Suprapubic skin (tissue), 4 donors: ENCODE data around the gene GPR183. TPM values are rescaled to one million over a fixed set of nuclear protein-coding genes. Genes with fewer than 3 reads are reported as not detected.

Source experiments
- DNase-seq, 2 donors: peaks; one replicate each; pipeline ENCODE4 v3.0.0-alpha.2; 2019; ENCODE audit warnings: low spot score in 2 of 2
- H3K27ac ChIP-seq: fragments of 200-600 bp; sonication (generic); one replicate; pipeline ENCODE4 v1.5.1; 2019
- H3K27me3 ChIP-seq: fragments of 200-600 bp; sonication (generic); one replicate; pipeline ENCODE4 v1.5.1; 2019
- H3K36me3 ChIP-seq: fragments of 200-600 bp; sonication (generic); one replicate; pipeline ENCODE4 v1.5.1; 2019
- H3K4me1 ChIP-seq: fragments of 200-600 bp; sonication (generic); one replicate; pipeline ENCODE4 v1.5.1; 2019
- H3K4me3 ChIP-seq: fragments of 200-600 bp; sonication (generic); one replicate; pipeline ENCODE4 v1.5.1; 2019; ENCODE audit warnings: mild to moderate bottlenecking
- H3K9me3 ChIP-seq: fragments of 200-600 bp; sonication (generic); one replicate; pipeline ENCODE4 v1.5.1; 2019
- EP300 ChIP-seq: sonication (generic); formaldehyde crosslinking; IDR thresholded peaks from one replicate; pipeline ENCODE4 v1.6.1; 2017; ENCODE audit warnings: antibody characterized with exemption
- POLR2A ChIP-seq, 2 donors: fragments of 450-650 bp; IDR thresholded peaks; one replicate each; pipeline ENCODE4 v1.6.1; 2017; ENCODE audit warnings: antibody characterized with exemption in 2 of 2, mild to moderate bottlenecking in 2 of 2, moderate library complexity in 2 of 2
- POLR2AphosphoS5 ChIP-seq, 3 donors: sonication (generic); formaldehyde crosslinking; IDR thresholded peaks; one replicate each; pipeline ENCODE4 v1.6.1; 2017; ENCODE audit warnings: antibody characterized with exemption in 3 of 3
- WGBS: methylation state at CpG from one replicate; pipeline ENCODE4 v1.1.5; 2018; 5-methylcytosine and 5-hydroxymethylcytosine counted together
- total RNA-seq, 4 donors: library from RNA; depleted of rRNA; stranded (reverse); fragments of >200 nt; gene quantifications; one replicate each; pipeline ENCODE4 v1.1.0, GENCODE V29; 2016
- TF ChIP-seq, protein P1 (sequence below), 2 donors: fragments of 200-600 bp in 1 of 2; fragments of 450-650 bp in 1 of 2; sonication (generic) in 1 of 2; IDR thresholded peaks; one replicate each; pipeline ENCODE4 v1.5.1; 2016 to 2019; ENCODE audit warnings: antibody characterized with exemption in 2 of 2, mild to moderate bottlenecking in 1 of 2, moderate library complexity in 1 of 2

GPR183 gene
- total RNA-seq, 4 donors from 2014 or later: 2.3 to 7.0 (median 4.4) TPM

DNA sequence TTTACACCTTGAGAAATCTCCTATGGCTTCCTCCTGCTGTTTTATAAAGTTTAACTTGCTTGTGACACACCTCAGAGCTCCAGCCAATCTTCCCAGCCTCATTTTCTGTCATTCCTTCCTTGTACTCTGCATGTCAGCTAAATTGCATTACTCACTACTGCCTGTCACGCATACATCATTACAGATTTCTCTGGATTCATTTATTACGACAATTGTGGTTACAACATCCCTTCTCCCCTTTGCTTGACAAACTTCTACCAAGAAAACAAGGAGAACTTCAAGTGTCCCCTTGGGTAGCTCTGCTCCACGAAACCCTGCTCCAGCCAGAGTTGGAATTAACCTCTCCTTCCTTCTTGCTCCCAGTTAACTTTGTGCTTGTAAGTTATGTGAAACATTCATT is 27.0 kb downstream of the GPR183 start:
- H3K4me1 ChIP-seq: peaks cover 41% of the 10 kb centered on the region
- no peak for DNase-seq
- H3K9me3 ChIP-seq: no peaks in the 10 kb centered on the region
- H3K27me3 ChIP-seq: no peaks in the 10 kb centered on the region
- peak overlapping the region; percentile 68 for H3K27ac ChIP-seq
- 71% methylated on average over 3 of the region's 3 CpGs for WGBS
- H3K4me3 ChIP-seq: no peak overlapping the region
- peak; percentile 50 for TF ChIP-seq EP300
- TF ChIP-seq, protein P1, sequence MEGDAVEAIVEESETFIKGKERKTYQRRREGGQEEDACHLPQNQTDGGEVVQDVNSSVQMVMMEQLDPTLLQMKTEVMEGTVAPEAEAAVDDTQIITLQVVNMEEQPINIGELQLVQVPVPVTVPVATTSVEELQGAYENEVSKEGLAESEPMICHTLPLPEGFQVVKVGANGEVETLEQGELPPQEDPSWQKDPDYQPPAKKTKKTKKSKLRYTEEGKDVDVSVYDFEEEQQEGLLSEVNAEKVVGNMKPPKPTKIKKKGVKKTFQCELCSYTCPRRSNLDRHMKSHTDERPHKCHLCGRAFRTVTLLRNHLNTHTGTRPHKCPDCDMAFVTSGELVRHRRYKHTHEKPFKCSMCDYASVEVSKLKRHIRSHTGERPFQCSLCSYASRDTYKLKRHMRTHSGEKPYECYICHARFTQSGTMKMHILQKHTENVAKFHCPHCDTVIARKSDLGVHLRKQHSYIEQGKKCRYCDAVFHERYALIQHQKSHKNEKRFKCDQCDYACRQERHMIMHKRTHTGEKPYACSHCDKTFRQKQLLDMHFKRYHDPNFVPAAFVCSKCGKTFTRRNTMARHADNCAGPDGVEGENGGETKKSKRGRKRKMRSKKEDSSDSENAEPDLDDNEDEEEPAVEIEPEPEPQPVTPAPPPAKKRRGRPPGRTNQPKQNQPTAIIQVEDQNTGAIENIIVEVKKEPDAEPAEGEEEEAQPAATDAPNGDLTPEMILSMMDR (IDR thresholded peaks at IDR 0.05): no peak
- TF ChIP-seq POLR2AphosphoS5 (IDR thresholded peaks at IDR 0.05): peak in 2 of 3 donors; percentile 39 to 52
- peak in 1 of 2 donors; percentile 11 for TF ChIP-seq POLR2A (IDR thresholded peaks at IDR 0.05)
- peaks cover under 1% of the 10 kb centered on the region for H3K36me3 ChIP-seq

DNA sequence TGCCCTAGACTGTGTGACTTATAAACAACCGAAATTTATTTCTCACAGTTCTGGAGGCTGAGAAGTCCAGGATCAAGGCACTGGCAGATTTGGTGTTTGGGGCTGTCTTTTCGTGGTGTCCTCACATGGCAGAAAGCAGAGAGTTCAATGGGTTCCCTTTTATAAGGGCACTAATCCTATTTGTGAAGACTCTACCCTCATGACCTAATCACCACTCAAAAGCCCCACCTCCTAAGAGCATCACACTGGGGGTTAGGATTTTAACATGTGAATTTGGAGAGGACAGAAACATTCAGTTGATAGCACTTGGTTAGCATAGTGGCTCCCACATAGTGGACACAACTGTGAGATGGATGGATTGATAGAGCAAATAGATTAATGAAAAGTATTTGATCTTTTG is 27.6 kb downstream of the GPR183 start:
- Histone ChIP-seq H3K9me3 (no peaks in the 10 kb centered on the region), H3K4me3 (no peak overlapping the region), H3K27ac (no peak overlapping the region), H3K4me1 (peaks cover 38% of the 10 kb centered on the region), H3K27me3 (no peaks in the 10 kb centered on the region), H3K36me3 (peaks cover 5% of the 10 kb centered on the region)
- WGBS: 100% methylated on average over 2 of the region's 2 CpGs
- TF ChIP-seq EP300: no peak
- TF ChIP-seq, protein P1 (IDR thresholded peaks at IDR 0.05): no peak
- no peak for TF ChIP-seq POLR2A (IDR thresholded peaks at IDR 0.05)
- no peak for DNase-seq

DNA sequence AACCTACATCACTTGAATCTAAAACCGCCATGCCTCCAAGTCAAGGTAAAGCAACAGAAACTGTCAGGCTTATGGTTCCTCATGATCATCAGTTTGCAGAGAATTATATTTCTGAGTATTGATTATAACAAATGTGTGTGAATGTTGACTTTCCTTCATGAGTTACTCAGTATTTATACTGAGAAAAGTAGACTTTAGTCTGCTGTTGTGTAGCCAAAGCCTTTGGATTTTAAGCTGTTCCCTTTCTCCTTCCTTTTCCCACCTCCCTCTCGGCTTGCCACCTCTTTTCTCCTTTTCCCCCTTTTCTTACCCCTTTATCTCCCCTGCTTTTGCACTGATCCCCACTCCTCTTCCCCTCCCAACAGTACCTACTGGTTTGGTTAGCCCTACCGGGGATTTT is 28.4 kb downstream of the GPR183 start:
- no peak for DNase-seq
- H3K36me3 ChIP-seq: peaks cover 5% of the 10 kb centered on the region
- H3K4me3 ChIP-seq: no peak overlapping the region
- TF ChIP-seq EP300: no peak
- no peak for TF ChIP-seq POLR2A (IDR thresholded peaks at IDR 0.05)
- TF ChIP-seq, protein P1 (IDR thresholded peaks at IDR 0.05): no peak
- no peak for TF ChIP-seq POLR2AphosphoS5 (IDR thresholded peaks at IDR 0.05)
- no peak overlapping the region for H3K27ac ChIP-seq
- H3K4me1 ChIP-seq: peaks cover 32% of the 10 kb centered on the region
- H3K27me3 ChIP-seq: no peaks in the 10 kb centered on the region
- WGBS: 92% methylated on average over 3 of the region's 3 CpGs
- H3K9me3 ChIP-seq: no peaks in the 10 kb centered on the region

DNA sequence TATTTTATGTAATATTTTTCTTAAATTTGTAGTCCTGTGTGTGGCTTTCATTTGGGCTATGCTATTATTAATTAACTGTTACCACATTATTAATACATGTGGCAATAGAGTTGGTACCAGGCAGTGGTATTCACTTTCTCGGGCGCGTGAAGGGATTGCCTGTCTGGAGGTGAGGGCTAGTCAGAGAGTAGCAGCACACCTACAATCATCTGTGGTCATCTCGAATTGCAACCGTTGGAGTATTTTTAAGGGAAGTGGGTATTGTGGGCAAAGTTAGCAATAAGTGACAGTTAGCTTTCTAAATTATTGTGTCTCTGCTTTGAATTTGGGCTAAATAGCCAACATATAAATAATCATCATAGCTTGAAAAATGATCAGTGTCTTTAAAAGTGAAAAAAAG is 29.0 kb downstream of the GPR183 start:
- Histone ChIP-seq H3K4me1 (peaks cover 28% of the 10 kb centered on the region), H3K4me3 (no peak overlapping the region), H3K27me3 (no peaks in the 10 kb centered on the region), H3K27ac (no peak overlapping the region), H3K9me3 (no peaks in the 10 kb centered on the region), H3K36me3 (peaks cover 5% of the 10 kb centered on the region)
- TF ChIP-seq POLR2AphosphoS5 (IDR thresholded peaks at IDR 0.05) (no peak), POLR2A (IDR thresholded peaks at IDR 0.05) (no peak), EP300 (no peak)
- TF ChIP-seq, protein P1 (IDR thresholded peaks at IDR 0.05): no peak
- DNase-seq: no peak
- WGBS: 81% methylated on average over 5 of the region's 5 CpGs

DNA sequence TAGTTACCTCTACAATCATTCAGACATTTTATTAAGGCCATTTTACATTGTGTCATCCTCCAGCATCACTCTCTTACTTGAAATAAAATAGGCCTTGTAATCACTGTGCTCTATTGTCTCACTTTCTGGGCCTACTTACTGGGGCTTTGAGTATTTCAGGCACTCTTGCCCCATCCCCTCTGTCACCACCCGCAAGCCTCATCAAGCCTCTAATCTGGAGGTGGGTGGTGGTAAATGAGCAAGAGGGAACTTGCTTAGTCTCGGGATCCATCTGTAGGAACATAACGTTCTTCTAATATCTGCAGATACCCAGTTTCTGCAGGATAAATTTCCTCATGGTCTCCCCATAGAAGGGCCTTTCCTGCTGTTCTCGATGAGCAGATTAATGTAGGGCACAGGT is 29.6 kb downstream of the GPR183 start:
- Histone ChIP-seq H3K27me3 (no peaks in the 10 kb centered on the region), H3K4me3 (no peak overlapping the region), H3K36me3 (peaks cover 5% of the 10 kb centered on the region), H3K4me1 (peaks cover 23% of the 10 kb centered on the region), H3K9me3 (no peaks in the 10 kb centered on the region), H3K27ac (no peak overlapping the region)
- WGBS: 87% methylated on average over 4 of the region's 4 CpGs
- TF ChIP-seq POLR2AphosphoS5 (IDR thresholded peaks at IDR 0.05) (no peak), EP300 (no peak), POLR2A (IDR thresholded peaks at IDR 0.05) (no peak)
- TF ChIP-seq, protein P1 (IDR thresholded peaks at IDR 0.05): no peak
- DNase-seq: no peak
